Fibroblast of skin of left biceps (primary cell): ENCODE measurements around the gene IFRD1.
A peak's percentile ranks its signal among the peaks of the same experiment; 100 is the strongest.

Experiments
- DNase-seq, 2 experiments: peaks; one replicate each; pipeline ENCODE4 v3.0.0-alpha.2; 2013; ENCODE audit warnings: low read depth in 2 of 2

The IFRD1 gene, protein sequence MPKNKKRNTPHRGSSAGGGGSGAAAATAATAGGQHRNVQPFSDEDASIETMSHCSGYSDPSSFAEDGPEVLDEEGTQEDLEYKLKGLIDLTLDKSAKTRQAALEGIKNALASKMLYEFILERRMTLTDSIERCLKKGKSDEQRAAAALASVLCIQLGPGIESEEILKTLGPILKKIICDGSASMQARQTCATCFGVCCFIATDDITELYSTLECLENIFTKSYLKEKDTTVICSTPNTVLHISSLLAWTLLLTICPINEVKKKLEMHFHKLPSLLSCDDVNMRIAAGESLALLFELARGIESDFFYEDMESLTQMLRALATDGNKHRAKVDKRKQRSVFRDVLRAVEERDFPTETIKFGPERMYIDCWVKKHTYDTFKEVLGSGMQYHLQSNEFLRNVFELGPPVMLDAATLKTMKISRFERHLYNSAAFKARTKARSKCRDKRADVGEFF

DNA sequence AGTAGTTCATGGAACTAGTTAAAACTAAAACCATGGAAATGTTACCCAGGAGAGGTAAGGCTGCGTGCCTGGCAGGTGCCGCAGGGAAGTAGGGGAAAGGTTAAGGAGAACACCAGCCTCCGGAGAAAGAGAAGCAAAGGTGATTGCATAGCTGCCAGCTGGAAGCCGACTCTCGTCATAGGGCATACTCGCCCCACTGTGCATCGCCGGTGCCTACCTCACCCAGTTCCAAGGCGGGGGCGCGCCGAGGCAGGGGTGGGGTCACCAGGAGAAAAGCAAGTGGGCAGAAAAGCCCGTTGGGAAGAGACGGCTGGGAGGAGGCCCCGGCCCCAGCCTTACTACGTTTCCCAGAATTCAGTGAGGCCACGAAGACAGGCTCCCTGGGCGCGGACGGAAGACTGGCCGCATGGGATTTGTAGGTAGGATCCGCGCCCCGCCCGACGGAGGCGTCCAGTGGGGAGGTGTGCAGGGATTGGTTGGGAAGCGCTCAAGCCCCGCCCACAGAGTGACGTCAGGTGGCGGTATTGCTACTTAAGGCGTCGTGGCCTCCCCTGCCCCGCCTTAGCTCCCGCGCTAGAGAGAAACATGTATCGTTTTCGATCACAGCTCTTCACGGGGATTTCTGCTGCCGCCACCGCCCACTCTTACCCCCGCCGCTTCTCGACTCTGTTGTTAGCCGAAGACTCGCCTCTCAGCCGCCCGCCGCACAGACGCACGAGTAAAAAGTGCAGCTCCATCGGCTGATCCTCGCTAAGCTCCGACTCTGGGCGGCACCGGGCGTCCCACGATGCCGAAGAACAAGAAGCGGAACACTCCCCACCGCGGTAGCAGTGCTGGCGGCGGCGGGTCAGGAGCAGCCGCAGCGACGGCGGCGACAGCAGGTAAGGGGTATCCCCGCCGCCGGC is at the start of gene IFRD1:
Gene IFRD1 (plus strand): TSS at position 559 of the 905 bp plus-strand sequence. CDS start 229 bp downstream, at position 788.
- DNase-seq = peak; percentile 94 to 95

DNA sequence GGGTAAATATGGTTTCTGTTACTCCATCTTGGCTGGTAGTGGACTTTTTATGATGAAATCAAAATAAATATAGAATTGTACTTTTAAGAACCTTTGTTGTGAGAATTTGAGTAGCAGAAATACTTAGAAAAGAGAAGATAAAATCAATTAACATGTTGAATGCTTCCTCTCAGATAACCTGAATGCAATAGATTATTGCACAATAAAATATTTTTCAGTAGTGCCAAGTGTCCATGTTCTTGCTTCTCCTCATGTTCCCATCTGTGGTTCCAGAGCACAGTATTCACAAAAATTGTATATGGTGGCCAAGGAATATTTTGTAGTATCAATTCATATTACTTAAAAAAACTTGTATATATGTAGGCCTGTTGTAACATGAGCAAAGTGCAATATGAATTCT is 45.9 kb upstream of the IFRD1 start:
- DNase-seq = no peak

DNA sequence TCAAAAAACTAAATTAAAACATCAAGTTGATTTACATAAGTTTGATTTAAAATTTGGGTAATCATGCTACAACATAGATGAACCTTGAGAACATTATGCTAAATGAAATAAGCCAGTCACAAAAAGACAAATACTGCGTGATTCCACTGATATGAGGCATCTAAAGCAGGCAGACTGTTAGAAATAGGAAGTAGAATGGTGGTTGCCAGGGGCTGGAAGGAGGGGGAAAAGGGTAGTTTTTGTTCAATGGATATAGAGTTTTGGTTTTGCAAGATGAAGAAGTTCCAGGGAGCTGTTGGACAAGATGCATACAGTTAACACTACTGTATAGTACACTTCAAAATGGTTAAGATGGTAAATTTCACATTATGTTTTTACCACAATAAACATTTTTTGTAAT is 45.0 kb upstream of the IFRD1 start:
- DNase-seq = no peak

DNA sequence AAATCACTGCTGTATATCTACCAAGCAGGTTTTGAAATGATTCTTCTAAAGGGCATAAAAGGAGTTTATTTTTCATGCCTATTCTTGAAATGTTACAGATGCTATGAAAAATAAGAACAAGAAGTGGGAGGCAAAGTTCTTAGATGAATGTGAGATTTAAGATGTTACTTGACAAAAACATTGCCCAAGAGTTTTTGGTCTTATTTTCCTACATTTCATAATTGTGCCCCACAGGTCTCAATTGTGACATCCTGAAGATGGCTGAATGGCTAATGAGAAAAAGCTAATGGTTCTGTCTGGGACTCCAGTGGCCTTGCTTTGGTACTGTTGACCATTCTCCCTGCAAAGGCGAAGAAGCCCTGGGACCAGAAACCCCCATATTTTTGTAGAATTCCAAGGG is 43.0 kb upstream of the IFRD1 start:
- no peak for DNase-seq

DNA sequence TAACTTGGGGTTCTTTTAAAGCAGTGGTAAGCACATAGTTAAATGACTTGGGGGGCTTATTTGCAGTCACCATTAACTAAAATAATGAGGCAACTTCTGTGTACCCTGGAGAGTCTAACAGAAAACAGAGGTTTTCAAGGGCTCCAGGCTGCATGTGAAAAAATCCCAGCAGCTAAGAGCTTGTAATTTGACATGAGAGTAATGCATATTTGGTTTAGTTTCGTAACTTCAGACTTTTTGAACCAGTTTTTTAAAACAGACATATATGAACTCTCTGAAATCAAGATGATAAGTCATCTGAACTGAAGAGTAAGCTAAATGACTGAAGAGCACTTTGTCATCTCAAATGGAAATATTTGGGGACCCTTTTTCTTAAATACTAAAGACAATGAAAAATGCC is 40.2 kb upstream of the IFRD1 start:
- DNase-seq = no peak

DNA sequence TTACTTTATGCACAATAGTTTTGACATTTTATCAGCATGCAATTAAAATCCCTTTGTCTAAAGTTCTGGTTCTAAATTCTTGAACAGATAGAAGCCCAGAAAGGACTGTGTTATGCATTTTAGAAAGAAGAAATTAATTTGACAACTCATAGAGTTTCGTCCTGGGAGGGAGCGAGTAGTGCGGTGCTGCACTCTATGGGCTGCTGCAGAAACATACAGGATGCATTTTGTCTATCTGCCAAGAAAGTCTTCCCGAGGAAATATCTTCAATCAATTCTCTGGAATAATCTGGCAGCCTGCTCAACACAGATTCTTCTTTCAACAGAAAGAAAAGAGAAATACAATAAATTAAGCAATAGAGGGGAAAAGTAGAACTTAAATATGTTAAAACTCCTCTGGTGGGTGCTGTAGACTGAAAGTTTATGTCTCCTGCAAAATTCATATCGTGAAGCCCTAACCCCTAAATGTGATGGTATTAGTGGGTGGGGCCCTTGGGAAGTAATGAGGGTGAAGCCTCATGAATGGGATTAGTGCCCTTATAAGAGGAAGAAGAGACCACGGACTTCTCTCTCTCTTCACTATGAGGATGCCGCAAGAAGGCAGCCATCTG is 39.0 kb upstream of the IFRD1 start:
- DNase-seq = no peak

DNA sequence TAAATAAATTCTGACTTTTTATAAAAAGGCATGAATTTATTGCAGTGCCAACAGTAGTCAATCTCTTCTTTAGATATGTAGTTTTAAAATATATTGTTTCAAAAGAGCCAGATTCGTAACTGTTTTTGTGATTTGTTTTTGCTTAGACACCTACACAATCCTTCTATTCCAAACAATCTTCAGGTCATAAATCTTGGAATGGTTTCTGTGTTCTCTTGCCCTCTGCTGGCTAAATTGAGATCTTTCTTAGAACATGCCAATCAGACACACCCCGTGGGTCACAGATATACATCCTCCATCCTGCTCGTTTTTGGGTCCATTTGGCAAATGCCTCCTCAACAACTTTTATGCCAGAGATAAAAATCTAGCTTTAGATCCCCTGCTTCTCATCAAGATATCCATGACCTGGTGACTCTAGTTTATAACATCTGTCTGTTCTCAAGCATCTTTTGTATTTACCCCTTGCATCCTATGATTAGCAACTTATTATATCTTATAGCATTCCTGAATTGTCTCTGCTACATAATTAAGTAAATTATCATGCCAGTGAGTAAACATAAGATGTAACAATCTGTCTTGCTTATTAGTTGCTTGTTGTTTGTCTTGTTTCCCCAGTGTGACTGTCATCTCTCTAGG is 35.3 kb upstream of the IFRD1 start:
- DNase-seq = no peak

DNA sequence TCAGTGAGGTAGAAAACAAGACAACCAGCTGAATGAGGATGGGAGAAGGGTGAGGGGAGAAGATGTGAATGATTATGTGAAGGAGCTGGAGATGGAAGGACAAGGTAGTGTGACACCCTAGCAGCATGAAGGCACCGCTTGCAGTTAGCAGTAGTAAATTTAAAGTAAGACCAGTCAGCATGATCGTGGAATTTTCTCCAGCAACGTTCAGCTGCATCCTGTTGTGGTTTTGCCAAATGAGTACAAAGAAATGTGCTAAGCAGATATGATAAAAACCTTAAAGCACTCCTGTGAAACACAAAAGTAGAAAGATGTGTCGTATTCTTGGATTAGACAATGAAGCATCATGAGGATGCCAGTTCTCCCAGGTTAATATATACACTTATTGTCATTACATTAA is 34.1 kb upstream of the IFRD1 start:
- no peak for DNase-seq

DNA sequence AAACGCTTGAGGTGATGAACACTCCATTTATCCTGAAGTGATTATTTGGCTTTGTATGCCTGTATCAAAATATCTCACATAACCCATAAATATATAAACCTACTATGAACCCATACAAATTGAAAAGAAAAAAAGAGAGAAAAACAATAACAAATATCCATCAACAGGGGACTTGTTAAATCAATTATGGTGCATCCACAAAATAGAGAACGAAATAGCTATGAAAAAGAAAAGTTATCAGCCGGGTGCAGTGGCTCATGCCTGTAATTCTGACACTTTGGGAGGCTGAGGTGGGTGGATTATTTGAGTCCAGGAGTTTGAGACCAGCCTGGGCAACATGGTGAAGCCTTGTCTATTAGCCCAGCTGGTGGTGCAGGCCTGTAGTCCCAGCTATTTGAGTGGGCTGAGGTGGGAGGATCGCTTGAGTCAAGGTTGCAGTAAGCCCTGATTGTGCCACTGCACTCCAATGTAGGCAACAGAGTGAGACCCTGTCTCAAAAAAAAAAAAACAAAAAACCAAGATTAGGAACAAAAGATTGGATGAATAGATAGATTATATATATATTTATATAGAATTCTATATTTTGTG is 30.6 kb upstream of the IFRD1 start:
- no peak for DNase-seq

DNA sequence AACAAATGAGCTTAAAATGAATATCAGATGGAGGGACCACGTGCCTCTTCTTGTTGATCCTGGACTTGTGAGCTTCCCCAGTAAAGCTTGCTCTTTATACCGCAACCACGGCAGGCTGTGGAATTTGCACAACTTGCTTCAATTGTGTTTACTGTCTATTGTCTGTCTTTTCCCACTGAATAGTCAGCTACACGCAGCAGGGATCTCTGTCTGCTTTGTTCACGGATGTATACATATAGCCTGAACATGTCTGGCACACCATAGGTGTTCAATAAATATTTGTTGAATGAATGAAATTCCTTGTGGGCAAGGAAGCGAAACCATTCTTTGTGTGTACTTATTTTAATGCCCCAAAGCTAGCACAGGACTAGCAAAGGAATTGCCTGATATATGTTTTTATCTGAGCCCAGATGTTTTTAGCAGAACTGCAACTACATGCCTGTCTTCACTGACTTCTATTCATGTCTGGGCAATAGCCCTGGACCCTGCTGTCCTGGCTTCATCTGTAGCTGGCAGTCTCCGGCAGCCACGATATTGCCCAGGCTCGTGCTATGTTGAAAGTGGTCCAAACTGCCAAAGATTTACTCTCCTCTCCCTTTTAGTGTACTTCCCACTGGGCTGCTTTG is 29.9 kb upstream of the IFRD1 start:
- DNase-seq = no peak

DNA sequence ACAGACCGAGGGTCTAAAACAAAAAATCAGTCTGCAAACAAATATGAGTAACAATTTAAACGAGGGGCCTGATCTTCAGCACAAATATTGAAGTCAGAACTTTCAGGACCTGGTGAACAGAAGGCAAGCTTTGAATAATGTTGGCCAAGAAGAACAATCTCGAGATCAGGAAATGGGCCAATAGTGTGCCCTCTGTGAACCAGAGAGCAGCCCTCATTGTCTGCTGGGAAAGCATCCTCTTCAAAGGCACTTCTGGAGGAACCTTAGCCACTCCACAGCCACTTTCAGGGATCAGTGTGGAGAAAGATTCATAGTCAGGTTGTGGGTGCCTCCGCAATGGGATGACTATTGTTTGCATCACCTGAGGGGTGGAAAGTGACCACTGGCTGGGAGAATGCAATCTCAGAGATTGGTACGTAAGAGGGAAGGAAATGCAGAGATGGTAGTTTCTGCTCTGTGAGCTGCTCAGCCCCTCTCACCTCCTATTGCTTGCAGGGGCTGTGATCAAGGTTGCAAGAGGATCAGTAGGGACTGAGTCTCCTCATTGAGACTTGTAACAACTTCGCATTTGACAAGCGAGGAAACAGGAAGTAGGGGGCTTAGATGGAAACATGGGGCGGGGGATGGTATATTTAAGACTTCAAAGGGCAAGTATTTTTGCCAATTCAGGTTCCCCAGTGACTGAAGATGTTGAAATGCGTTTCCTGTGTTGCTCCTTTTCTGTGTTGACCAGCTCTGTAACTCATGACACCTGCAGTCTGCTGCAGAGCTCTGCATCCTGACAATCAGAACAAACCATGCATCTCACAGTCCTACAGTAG is 28.4 kb upstream of the IFRD1 start:
- DNase-seq = no peak

DNA sequence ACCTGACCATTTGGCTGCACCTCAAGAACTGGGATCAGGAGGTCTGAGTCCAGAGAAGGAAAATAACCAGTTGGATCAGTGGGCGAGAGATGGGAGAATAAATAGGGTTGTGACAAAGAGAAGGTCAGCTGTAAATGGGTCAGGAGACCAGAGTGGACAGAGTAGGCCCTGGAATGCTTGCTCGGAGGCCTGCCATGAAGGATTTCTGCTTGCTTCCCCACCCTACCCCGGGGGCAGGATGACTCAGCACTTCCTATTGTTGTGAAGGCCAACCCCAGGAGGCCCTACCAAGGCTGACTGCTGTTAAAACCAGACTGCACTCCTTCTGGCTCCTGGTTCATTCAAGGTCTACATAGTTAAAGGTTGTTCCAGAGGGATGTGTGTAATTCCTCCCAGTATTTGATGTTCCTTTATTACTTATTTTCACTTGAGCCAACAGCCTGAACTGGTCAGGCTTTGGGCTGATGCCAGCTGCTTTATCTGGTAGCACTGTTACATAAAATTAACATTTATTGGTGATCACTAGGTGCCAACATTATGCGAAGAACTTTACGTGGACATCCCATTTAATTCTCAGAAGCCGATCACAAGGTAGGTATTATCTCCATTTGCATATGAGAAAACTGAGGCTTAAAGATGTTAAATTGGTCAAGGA is 27.3 kb upstream of the IFRD1 start:
- peak in 1 of 2 experiments; percentile 62 for DNase-seq

DNA sequence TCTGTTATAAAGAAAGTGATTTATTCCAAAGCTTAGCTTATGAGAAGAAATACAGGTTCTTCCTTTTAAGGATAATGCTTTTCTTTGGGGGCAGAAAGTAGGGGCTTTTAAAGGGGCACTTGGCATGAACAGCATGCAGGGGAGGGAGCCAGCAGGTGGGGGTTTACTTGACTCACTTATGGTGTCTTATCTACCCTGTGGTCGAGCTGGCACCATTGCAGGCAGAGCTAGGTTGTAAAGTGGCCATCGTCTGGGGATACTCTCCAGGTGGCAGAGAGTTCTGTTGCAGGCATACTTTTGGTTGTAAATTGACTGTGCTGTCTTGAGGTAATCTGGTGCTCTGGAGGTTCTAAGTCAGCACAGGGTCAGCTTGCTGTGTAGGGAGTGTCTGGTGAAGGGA is 26.3 kb upstream of the IFRD1 start:
- DNase-seq = no peak

DNA sequence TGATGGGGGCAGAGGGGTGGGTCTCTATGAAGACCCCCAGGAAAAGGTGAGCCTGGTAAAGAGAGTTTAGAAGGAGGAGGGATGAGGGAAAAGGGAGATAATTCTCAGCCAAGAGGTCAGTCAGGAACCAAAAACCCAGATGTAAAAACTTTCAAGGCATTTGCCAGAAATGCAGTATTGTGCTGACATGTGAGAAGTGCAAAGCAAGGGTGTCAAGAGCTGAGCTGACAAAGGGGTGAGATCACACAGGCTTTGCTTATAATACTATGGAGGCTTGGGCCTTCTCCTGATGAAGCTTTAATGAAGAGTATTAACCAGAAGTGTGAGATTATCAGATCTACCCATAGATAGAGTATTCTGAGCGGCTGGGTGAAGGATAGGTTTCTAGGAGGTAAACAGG is 22.3 kb upstream of the IFRD1 start:
- DNase-seq = no peak

DNA sequence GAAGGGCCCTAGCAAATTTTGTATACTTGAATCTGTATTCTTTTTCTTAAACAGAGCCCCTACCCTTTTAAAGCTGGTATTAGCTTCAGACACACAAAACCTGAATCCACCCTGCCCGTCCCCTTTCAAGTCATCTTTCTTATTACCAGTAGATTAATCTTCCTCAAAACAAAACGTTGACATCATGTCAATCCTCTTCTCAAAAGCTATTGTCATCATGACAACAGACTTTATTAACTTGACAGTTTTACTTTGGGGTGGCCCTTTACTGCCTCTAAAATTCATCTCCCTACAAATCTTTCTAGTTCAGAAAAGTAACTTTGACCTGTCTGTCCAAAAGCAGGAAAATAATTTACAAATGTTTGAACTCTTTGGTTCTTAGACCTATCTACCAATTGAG is 21.5 kb upstream of the IFRD1 start:
- DNase-seq = no peak

DNA sequence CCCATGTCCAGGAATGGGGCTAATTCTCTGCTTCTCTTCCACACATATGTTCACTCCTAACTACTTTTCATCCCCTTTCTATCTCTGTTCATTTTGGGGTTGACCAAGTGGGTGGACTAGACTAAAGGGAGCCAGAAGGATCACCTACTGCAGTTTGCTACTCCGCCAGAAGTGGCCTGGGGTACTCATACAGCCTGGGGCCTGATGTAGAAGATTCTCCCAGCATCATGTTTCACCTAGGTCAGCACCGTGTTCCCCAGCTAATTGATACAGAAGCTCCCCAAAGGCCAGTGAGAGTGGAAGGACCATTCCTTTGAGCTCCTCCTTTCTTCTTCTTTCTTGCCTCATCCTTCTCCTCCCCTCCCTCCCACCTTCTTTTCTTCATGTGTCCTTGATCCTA is 19.6 kb upstream of the IFRD1 start:
- no peak for DNase-seq

DNA sequence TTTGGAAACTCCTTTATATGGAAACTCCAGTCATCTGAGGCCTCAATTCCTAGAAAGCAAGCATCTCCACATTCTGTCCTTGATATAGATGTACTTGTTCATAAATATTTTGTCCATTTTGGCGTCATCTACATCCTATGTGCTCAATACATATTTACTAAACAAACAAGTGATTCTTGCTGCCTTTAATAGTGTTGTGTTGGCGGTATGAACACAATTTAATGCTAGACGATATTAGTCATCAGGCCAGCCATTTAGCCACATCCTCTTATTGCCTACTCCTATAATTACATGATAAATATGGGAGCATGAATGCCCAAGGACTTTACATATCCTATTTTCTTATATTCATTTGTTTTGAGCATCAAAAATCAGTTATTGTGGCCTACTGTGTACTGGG is 18.5 kb upstream of the IFRD1 start:
- DNase-seq = no peak

DNA sequence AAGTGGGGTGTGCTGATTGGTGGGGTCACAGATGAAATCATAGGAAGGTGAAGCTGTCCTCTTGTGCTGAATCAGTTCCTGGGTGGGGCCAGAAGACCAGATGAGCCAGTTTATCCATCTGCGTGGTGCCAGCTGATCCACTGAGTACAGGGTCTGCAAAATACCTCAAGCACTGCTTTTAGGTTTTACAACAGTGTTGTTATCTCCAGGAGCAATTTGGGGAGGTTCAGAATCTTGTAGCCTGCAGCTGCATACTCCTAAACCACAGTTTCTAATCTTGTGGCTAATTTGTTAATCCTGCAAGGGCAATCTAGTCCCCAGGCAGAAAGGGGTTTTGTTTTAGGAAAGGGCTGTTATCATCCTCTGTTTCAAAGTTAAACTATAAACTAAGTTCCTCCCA is 17.0 kb upstream of the IFRD1 start:
- no peak for DNase-seq

DNA sequence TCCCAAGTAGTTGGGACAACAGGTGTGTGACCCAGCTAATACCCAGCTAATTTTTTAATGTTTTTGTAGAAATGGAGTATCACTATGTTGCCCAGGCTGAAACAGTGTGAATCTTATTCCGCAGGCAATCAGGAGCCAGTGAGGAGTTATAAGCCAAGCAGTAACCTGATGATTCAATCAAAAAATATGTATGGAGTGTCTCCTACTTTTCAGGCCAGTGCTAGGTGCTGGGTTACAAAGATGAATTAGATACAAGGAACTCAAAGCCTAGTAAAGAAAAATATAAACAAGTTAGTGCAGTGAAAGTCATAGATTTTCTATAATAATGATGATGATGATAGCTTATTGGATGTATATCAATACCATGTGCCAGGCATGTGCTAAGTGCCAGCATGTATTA is 13.2 kb upstream of the IFRD1 start:
- no peak for DNase-seq

DNA sequence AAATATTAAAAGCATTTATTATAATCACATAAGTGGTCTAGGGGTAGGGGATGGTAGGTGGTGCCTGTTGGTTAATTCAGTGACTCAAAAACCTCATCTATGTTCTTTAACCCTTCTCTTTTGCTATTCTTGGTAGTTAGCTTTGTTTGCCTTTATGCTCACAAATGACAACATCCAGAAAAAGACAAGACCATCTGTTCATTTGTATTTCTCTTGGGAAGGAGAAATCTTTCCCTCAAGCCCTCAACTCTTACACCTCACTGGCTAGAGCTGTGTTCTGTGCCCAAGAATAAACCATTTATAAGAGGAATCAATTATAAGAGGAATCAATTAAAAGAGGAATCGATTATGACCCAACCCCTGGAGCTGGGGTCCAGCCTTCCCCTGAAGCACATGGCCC is 10.8 kb upstream of the IFRD1 start:
- DNase-seq = no peak
